Fibroblast of mammary gland (primary cell): Measurements from ENCODE around the gene LHFPL3.

ENCODE experiments used
- DNase-seq: peaks from one replicate; pipeline ENCODE4 v3.0.0-alpha.2; 2010; ENCODE audit warnings: low read depth
- H3K4me3 ChIP-seq: 2 replicates; pipeline ENCODE4 v1.5.1; 2011; ENCODE audit warnings: low read depth, mild to moderate bottlenecking, low read length, moderate library complexity; ENCODE audit not compliant: control insufficient read depth
- CTCF ChIP-seq: conservative IDR thresholded peaks from 2 replicates; pipeline ENCODE4 v1.5.1; 2011; ENCODE audit warnings: low read depth, low read length, inconsistent platforms; ENCODE audit not compliant: control insufficient read depth, insufficient read depth

Gene LHFPL3

GRCh38 chr7:104328970-104329825 lies 795 bp downstream of the LHFPL3 start:
- no peak overlapping the region for H3K4me3 ChIP-seq
- no peak for DNase-seq
- TF ChIP-seq CTCF: no peak

DNA sequence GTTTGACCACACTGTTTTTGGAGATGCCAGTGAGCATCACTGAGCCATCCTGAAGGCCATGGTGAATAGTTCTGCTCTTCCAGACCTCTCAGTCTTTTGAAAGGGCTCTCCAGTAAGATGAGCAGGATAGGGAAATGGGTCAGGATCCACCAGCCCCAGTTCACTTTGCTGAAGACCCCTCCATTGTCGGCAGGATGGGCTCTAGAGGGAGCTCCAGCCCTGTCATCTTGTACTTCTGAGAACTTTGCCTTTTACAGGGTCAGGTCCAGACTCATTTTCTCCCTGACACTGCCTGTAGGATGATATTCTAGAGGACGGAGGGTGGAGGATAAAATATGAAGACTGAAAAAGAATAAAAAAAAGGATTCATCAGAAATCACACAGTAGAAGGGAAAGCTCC lies 13.1 kb downstream of the LHFPL3 start:
- TF ChIP-seq CTCF: no peak
- DNase-seq: peak; percentile 4
- no peak overlapping the region for H3K4me3 ChIP-seq

GRCh38 chr7:104352736-104353135 lies 24.3 kb downstream of the LHFPL3 start:
- TF ChIP-seq CTCF: no peak
- DNase-seq: no peak
- no peak overlapping the region for H3K4me3 ChIP-seq

DNA sequence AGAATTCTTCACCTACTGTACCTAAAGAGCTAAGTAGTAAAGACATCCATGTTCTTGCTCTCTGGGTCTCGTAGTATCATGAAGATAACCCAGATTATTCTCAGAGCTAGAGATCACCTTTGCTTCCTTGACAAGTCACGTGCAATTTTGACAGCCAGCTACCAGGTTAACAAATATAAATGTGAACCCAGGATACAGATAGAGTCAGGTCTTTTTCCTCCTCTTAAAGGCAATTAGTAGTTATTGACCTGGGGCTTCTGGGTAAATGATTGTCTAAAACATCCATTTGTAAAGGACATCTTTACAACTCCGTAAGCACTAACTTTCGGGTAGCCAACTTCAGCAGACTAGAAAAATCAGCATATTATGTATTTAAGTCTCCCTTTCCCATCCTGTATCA lies 28.8 kb downstream of the LHFPL3 start:
- DNase-seq: no peak
- no peak for TF ChIP-seq CTCF
- no peak overlapping the region for H3K4me3 ChIP-seq

- no peak overlapping the region for H3K4me3 ChIP-seq
- no peak for DNase-seq
- TF ChIP-seq CTCF: no peak
Observed at GRCh38 chr7:104358446-104359132, 30.2 kb downstream of the LHFPL3 start.

- H3K4me3 ChIP-seq: no peak overlapping the region
- no peak for DNase-seq
- no peak for TF ChIP-seq CTCF
Observed at GRCh38 chr7:104362756-104363155, 34.4 kb downstream of the LHFPL3 start.
